Putamen (tissue), 1 donor: ENCODE data around the gene C1orf87.

Experiments used
- DNase-seq: peaks from one replicate; pipeline ENCODE4 v3.0.0-alpha.2; 2016; ENCODE audit warnings: low spot score

C1orf87 gene

GRCh38 chr1:60063561-60063960, 10.0 kb downstream of the C1orf87 start:
- no peak for DNase-seq

- DNase-seq = no peak
These were observed 14.1 kb downstream of the C1orf87 start for GRCh38 chr1:60059468-60059867.

- DNase-seq = no peak
These were observed 18.2 kb downstream of the C1orf87 start for GRCh38 chr1:60055336-60055735.

GRCh38 chr1:60054374-60054773, 19.2 kb downstream of the C1orf87 start:
- no peak for DNase-seq

- DNase-seq = no peak
These were observed 21.0 kb downstream of the C1orf87 start for GRCh38 chr1:60052601-60053000.

- DNase-seq = no peak
These were observed 22.4 kb downstream of the C1orf87 start for GRCh38 chr1:60051191-60051590.

GRCh38 chr1:60049188-60049587, 24.4 kb downstream of the C1orf87 start:
- no peak for DNase-seq

GRCh38 chr1:60044881-60045280, 28.7 kb downstream of the C1orf87 start:
- no peak for DNase-seq

- no peak for DNase-seq
These were observed 31.8 kb downstream of the C1orf87 start for GRCh38 chr1:60041783-60042182.

GRCh38 chr1:60037669-60038068, 35.9 kb downstream of the C1orf87 start:
- no peak for DNase-seq

GRCh38 chr1:60036856-60037460, 36.6 kb downstream of the C1orf87 start:
- DNase-seq = no peak

GRCh38 chr1:60035921-60036320, 37.6 kb downstream of the C1orf87 start:
- DNase-seq = no peak

GRCh38 chr1:60034999-60035398, 38.6 kb downstream of the C1orf87 start:
- DNase-seq = no peak

- no peak for DNase-seq
These were observed 40.5 kb downstream of the C1orf87 start for GRCh38 chr1:60033066-60033465.

GRCh38 chr1:60031146-60031545, 42.4 kb downstream of the C1orf87 start:
- no peak for DNase-seq

GRCh38 chr1:60025552-60025951, 48.0 kb downstream of the C1orf87 start:
- no peak for DNase-seq

GRCh38 chr1:60017508-60018205, 55.9 kb downstream of the C1orf87 start:
- no peak for DNase-seq

- DNase-seq = no peak
These were observed 62.9 kb downstream of the C1orf87 start for GRCh38 chr1:60010690-60011089.

GRCh38 chr1:60008500-60008899, 65.1 kb downstream of the C1orf87 start:
- no peak for DNase-seq

- peak; percentile 17 for DNase-seq
These were observed 72.9 kb downstream of the C1orf87 start for GRCh38 chr1:60000625-60001024.

GRCh38 chr1:59999746-60000145, 73.8 kb downstream of the C1orf87 start:
- DNase-seq = no peak

GRCh38 chr1:59999006-59999405, 74.6 kb downstream of the C1orf87 start:
- no peak for DNase-seq

- no peak for DNase-seq
These were observed 76.0 kb downstream of the C1orf87 start for GRCh38 chr1:59997479-59998115.
